HG03521 (cell line): Measurements from ENCODE around the gene SERPINH1.
A peak's percentile ranks its signal among the peaks of the same experiment; 100 is the strongest.
"Not testable (repeated sequence)": the region's sequence is repeated elsewhere in the genome, so short reads cannot be mapped to it uniquely, and the experiment has no call there.

Experiments
- ATAC-seq: cut with Tn5 transposase; IDR thresholded peaks from one replicate; pipeline ENCODE4 v1.9.1; 2021; ENCODE audit warnings: mild to moderate bottlenecking, moderate library complexity; ENCODE audit not compliant: unreplicated experiment

The SERPINH1 gene

GRCh38 chr11:75572744-75573143 is 10.7 kb downstream of the SERPINH1 start:
- no peak for ATAC-seq

- no peak for ATAC-seq
Observed at GRCh38 chr11:75574698-75575602, 12.9 kb downstream of the SERPINH1 start.

- no peak for ATAC-seq
Observed at GRCh38 chr11:75576017-75576416, 14.0 kb downstream of the SERPINH1 start.

GRCh38 chr11:75576499-75576918 is 14.5 kb downstream of the SERPINH1 start:
- ATAC-seq = peak; percentile 44

- no peak for ATAC-seq
Observed at GRCh38 chr11:75577207-75577606, 15.2 kb downstream of the SERPINH1 start.

- ATAC-seq = no peak
Observed at GRCh38 chr11:75578977-75579376, 16.9 kb downstream of the SERPINH1 start.

- no peak for ATAC-seq
Observed at GRCh38 chr11:75579841-75580240, 17.8 kb downstream of the SERPINH1 start.

GRCh38 chr11:75582506-75582894 is 20.4 kb downstream of the SERPINH1 start:
- ATAC-seq = no peak

- no peak for ATAC-seq
Observed at GRCh38 chr11:75582895-75583717, 21.1 kb downstream of the SERPINH1 start.

- ATAC-seq = no peak
Observed at GRCh38 chr11:75583718-75584658, 21.9 kb downstream of the SERPINH1 start.

- not testable (repeated sequence) for ATAC-seq
Observed at GRCh38 chr11:75584659-75585292, 22.7 kb downstream of the SERPINH1 start.

- ATAC-seq = no peak
Observed at GRCh38 chr11:75585293-75585670, 23.2 kb downstream of the SERPINH1 start.

- ATAC-seq = no peak
Observed at GRCh38 chr11:75586395-75586794, 24.3 kb downstream of the SERPINH1 start.

GRCh38 chr11:75588051-75588481 is 26.0 kb downstream of the SERPINH1 start:
- no peak for ATAC-seq

GRCh38 chr11:75589051-75589450 is 27.0 kb downstream of the SERPINH1 start:
- ATAC-seq = no peak

GRCh38 chr11:75589933-75590332 is 27.9 kb downstream of the SERPINH1 start:
- ATAC-seq = no peak

GRCh38 chr11:75591371-75591770 is 29.3 kb downstream of the SERPINH1 start:
- ATAC-seq = no peak

GRCh38 chr11:75591966-75592365 is 29.9 kb downstream of the SERPINH1 start:
- ATAC-seq = no peak

GRCh38 chr11:75592715-75593114 is 30.7 kb downstream of the SERPINH1 start:
- no peak for ATAC-seq

- no peak for ATAC-seq
Observed at GRCh38 chr11:75593286-75593915, 31.3 kb downstream of the SERPINH1 start.
